Activated CD4-positive, alpha-beta T cell treated with anti-CD3 and anti-CD28 coated beads, Interleukin-2, amount 10 ng/mL, durations not matched to agents 24 days and 14 days (primary cell): Measurements from ENCODE around the gene HOXC13. TPM values are rescaled to one million over a fixed set of nuclear protein-coding genes. Genes with fewer than 3 reads are reported as not detected.

Experiments
- DNase-seq: peaks from one replicate; pipeline ENCODE4 v3.0.0; 2022
- H3K27ac Mint-ChIP-seq: one replicate; pipeline ENCODE4 v1.8.0; 2022; ENCODE audit warnings: mild to moderate bottlenecking, mixed read lengths
- H3K27me3 Mint-ChIP-seq: one replicate; pipeline ENCODE4 v1.8.0; 2022; ENCODE audit warnings: mixed read lengths
- H3K36me3 Mint-ChIP-seq: one replicate; pipeline ENCODE4 v1.8.0; 2022; ENCODE audit warnings: low read depth, mild to moderate bottlenecking, mixed read lengths
- H3K4me1 Mint-ChIP-seq: one replicate; pipeline ENCODE4 v1.8.0; 2021; ENCODE audit warnings: mixed read lengths
- H3K4me3 Mint-ChIP-seq: one replicate; pipeline ENCODE4 v1.8.0; 2022; ENCODE audit warnings: mild to moderate bottlenecking, moderate library complexity, mixed read lengths
- H3K9me3 Mint-ChIP-seq: one replicate; pipeline ENCODE4 v1.8.0; 2021; ENCODE audit warnings: mixed read lengths
- intact Hi-C: fragments of 100-400 bp; cut with micrococcal nuclease; formaldehyde crosslinking; loops from one replicate; pipeline ENCODE4 v1.15.1; 2023
- total RNA-seq: library from RNA; stranded (reverse); gene quantifications from 2 replicates; pipeline ENCODE4 v1.2.3, GENCODE V29; 2022

Gene HOXC13
- total RNA-seq, 1 donor from 2014 or later: not detected

DNA sequence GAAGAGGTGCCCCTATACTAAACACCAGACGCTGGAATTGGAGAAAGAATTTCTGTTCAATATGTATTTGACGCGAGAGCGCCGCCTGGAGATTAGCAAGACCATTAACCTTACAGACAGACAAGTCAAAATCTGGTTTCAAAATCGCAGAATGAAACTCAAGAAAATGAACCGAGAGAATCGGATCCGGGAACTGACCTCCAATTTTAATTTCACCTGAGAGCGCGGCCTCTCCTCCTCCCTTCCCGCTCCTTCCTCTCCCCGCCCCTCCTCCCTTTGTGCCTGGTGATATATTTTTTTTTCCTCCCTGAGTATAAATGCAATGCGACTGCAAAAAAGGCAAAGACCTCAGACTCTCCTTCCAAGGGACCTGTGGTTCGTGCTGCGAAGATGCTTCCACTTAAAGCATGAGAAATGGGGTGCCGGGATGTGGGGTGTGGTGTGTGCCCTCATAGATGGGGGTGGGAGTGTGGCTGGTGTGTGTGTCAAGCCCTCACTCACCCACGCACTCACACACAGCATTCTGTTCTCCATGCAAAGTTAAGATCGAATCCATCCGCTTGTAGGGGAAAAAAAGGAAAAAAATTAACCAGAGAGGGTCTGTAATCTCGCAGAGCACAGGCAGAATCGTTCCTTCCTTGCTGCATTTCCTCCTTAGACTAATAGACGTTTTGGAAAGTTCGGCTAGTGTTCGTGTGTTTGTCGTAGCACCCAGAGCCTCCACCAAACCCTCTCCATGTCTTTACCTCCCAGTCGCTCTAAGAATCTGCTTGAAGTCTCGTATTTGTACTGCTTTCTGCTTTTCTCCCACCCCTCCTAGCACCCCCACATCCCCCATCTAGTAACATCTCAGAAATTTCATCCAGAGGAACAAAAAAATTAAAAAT, 50.8 kb downstream of the HOXC13 start:
- Mint-ChIP-seq H3K4me1 (peaks cover 26% of the 10 kb centered on the region), H3K4me3 (peak overlapping the region; percentile 10), H3K36me3 (peaks cover 5% of the 10 kb centered on the region), H3K27ac (no peak overlapping the region), H3K27me3 (peaks cover 93% of the 10 kb centered on the region), H3K9me3 (no peaks in the 10 kb centered on the region)
- DNase-seq: peak; percentile 77
- intact Hi-C loops: loop anchor here (10.0 kb wide), 2 partner anchors 55 to 295 kb away; partner anchors contain the start of gene HOXC13

GRCh38 chr12:53990311-53991076, 51.9 kb downstream of the HOXC13 start:
- H3K9me3 Mint-ChIP-seq: no peaks in the 10 kb centered on the region
- H3K4me1 Mint-ChIP-seq: peaks cover 24% of the 10 kb centered on the region
- peaks cover 90% of the 10 kb centered on the region for H3K27me3 Mint-ChIP-seq
- H3K27ac Mint-ChIP-seq: no peak overlapping the region
- intact Hi-C loops: loop anchor here (10.0 kb wide), 1 partner anchor 56 kb away; the partner anchor contains the start of gene HOXC13
- no peak overlapping the region for H3K4me3 Mint-ChIP-seq
- peaks cover 3% of the 10 kb centered on the region for H3K36me3 Mint-ChIP-seq
- no peak for DNase-seq

- Mint-ChIP-seq H3K9me3 (no peaks in the 10 kb centered on the region), H3K27me3 (peaks cover 93% of the 10 kb centered on the region), H3K27ac (no peak overlapping the region), H3K4me1 (peaks cover 26% of the 10 kb centered on the region), H3K36me3 (peaks cover 3% of the 10 kb centered on the region), H3K4me3 (no peak overlapping the region)
- no peak for DNase-seq
- intact Hi-C loops: loop anchor here (10.0 kb wide), 1 partner anchor 56 kb away; the partner anchor contains the start of gene HOXC13
Measured at GRCh38 chr12:53991077-53991460, 52.4 kb downstream of the HOXC13 start.

GRCh38 chr12:53992377-53992889, 53.8 kb downstream of the HOXC13 start:
- H3K36me3 Mint-ChIP-seq: peaks cover 3% of the 10 kb centered on the region
- intact Hi-C loops: loop anchor here (10.0 kb wide), 1 partner anchor 58 kb away; the partner anchor contains the start of gene HOXC13
- peaks cover 89% of the 10 kb centered on the region for H3K27me3 Mint-ChIP-seq
- H3K27ac Mint-ChIP-seq: no peak overlapping the region
- DNase-seq: no peak
- H3K9me3 Mint-ChIP-seq: no peaks in the 10 kb centered on the region
- H3K4me1 Mint-ChIP-seq: peaks cover 28% of the 10 kb centered on the region
- H3K4me3 Mint-ChIP-seq: no peak overlapping the region

DNA sequence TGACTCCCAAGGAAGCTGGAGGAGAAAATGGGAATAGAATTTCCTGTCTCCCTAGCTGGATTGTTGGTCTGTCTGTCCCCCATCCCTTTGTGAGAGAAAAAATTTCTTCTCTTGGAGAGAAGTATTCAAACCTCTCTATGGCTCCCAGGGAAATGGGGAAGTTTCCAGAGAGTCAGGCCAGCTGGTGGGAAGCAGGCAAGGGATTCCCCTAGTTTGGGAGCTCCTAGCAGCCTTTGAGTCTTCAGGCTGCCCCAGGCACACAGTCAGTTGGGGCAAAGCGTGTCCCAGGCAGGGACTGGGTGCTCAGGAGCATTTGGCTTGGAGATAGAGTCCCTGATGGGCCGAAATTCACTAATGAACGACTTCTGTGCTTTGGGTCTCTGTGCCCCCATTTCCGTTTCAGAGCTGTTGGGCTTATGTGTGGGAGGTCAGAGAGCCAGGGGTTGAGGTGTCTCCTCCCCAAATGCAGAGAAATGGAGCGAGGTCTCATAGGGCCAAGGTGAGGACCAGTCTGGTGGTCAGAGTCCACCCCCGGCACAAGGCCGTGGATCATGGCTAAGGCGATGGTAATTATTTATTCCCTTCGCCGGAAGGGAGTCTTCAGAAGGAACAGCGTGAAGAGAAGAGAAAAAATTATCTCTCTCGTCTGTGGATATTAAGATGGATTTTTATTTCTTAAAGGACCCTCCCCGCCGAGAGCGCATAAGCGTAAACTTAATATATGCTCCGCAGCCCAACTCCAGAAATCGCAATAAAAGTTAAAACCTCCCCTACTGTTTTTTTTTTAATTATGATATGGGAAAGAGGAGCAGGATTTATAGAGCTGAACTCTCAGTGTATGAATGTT, 54.8 kb downstream of the HOXC13 start:
- Mint-ChIP-seq H3K27ac (peak overlapping the region; percentile 62), H3K4me3 (no peak overlapping the region), H3K9me3 (no peaks in the 10 kb centered on the region), H3K27me3 (peaks cover 89% of the 10 kb centered on the region), H3K36me3 (peaks cover 3% of the 10 kb centered on the region), H3K4me1 (peaks cover 28% of the 10 kb centered on the region)
- DNase-seq: no peak
- intact Hi-C loops: loop anchor here (2.0 to 10.0 kb wide), 2 partner anchors 39 to 59 kb away; partner anchors contain the start of genes HOXC12 and HOXC13

DNA sequence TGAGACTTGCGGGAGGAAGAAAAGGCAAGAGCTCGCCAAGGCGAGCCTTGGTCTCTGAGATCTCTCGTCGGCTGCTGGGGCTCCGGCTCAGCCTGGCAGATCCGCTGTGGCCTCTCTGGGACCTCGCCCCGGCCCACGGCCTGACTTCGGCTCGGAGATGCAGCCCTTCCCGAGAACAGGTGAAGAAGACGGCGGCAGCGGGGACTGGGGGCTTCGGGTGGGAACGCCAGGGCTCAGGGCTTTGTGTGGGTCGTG, 55.3 kb downstream of the HOXC13 start:
- peaks cover 27% of the 10 kb centered on the region for H3K4me1 Mint-ChIP-seq
- H3K27me3 Mint-ChIP-seq: peaks cover 89% of the 10 kb centered on the region
- H3K36me3 Mint-ChIP-seq: peaks cover 3% of the 10 kb centered on the region
- peak overlapping the region; percentile 42 for H3K4me3 Mint-ChIP-seq
- no peak for DNase-seq
- H3K27ac Mint-ChIP-seq: peak overlapping the region; percentile 79
- intact Hi-C loops: loop anchor here (2.0 to 10.0 kb wide), 2 partner anchors 39 to 59 kb away; partner anchors contain the start of genes HOXC12 and HOXC13
- no peaks in the 10 kb centered on the region for H3K9me3 Mint-ChIP-seq

DNA sequence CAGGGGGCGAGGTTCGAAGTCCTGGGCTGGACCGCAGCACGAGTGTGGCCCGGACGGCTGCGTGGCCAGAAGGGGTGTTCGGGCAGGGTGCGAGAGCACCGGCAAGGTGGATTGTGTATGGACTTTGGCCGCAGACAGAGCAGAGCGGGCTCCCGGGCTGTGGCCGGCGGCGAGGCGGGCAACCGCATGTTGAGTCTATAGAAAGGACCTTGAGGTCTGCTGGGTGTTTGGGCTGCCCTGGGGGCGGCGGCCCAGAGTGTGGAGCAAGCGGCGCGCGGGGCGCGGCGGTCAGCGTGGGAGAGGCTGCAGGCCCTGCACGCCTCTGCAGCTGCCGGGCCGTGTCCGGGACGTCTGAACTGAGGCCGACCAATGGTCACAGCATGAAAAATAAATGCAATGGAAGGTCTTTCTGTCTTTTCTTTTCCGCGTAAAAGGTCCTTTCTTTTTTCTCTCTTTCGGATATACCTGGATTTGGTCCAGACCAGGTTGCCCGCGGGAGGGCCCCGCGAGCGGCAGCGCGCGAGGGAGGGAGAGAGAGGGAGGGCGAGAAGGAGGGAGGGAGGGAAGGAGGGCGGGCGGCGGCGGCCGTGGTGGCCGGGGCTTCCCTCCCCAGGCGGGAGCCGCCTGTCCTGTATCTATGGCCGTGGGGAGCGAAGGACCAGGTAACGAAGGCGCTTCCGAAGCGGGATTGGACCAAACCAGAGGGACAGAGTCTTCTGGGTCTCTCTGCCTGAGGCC, 55.8 kb downstream of the HOXC13 start:
- intact Hi-C loops: loop anchor here (2.0 to 10.0 kb wide), 4 partner anchors 38 to 60 kb away; partner anchors contain the start of genes HOXC12, HOXC13, HOXC4 and HOXC5
- Mint-ChIP-seq H3K36me3 (peaks cover 3% of the 10 kb centered on the region), H3K9me3 (no peaks in the 10 kb centered on the region), H3K27ac (peak overlapping the region; percentile 79), H3K4me3 (peak overlapping the region; percentile 42), H3K4me1 (peaks cover 22% of the 10 kb centered on the region), H3K27me3 (peaks cover 89% of the 10 kb centered on the region)
- DNase-seq: no peak

GRCh38 chr12:53995002-53995377, 56.4 kb downstream of the HOXC13 start:
- intact Hi-C loops: loop anchor here (2.0 to 10.0 kb wide), 4 partner anchors 37 to 60 kb away; partner anchors contain the start of genes HOXC12, HOXC13, HOXC4 and HOXC5
- Mint-ChIP-seq H3K27ac (no peak overlapping the region), H3K27me3 (peaks cover 89% of the 10 kb centered on the region), H3K36me3 (peaks cover 3% of the 10 kb centered on the region), H3K4me3 (no peak overlapping the region), H3K9me3 (no peaks in the 10 kb centered on the region), H3K4me1 (peaks cover 18% of the 10 kb centered on the region)
- DNase-seq: no peak

- H3K27ac Mint-ChIP-seq: no peak overlapping the region
- peak; percentile 74 for DNase-seq
- intact Hi-C loops: loop anchor here (2.0 to 10.0 kb wide), 5 partner anchors 13 to 61 kb away; partner anchors contain the start of genes HOXC12, HOXC13, HOXC4 and HOXC5
Measured at GRCh38 chr12:53995378-53996239, 57.0 kb downstream of the HOXC13 start.

More at GRCh38 chr12:53995378-53996239, 57.0 kb downstream of the HOXC13 start:
- Mint-ChIP-seq H3K4me1 (peaks cover 18% of the 10 kb centered on the region), H3K4me3 (peak overlapping the region; percentile 75), H3K36me3 (peaks cover 3% of the 10 kb centered on the region), H3K9me3 (no peaks in the 10 kb centered on the region), H3K27me3 (peaks cover 87% of the 10 kb centered on the region)
